Measurements from ENCODE around the gene SERPINI1. TPM values are rescaled to one million over a fixed set of nuclear protein-coding genes. Genes with fewer than 3 reads are reported as not detected.

Gene SERPINI1
- total RNA-seq, 1 experiment from 2014 or later, result 6.0 TPM

GRCh38 chr3:167858865-167859264, 123.3 kb downstream of the SERPINI1 start:
- Histone ChIP-seq H3K9ac (ENCODE audit: extremely low read depth, insufficient read length, low read length) (no peak overlapping the region), H3K56ac (ENCODE audit: insufficient read length, low read depth, low read length) (no peak overlapping the region), H2AK5ac (ENCODE audit: insufficient read length, low read length) (no peak overlapping the region), H3K4me2 (ENCODE audit: insufficient read depth, insufficient read length, low read length) (no peak overlapping the region), H2BK20ac (ENCODE audit: low read depth, low read length, poor library complexity, severe bottlenecking) (no peak overlapping the region), H3K14ac (ENCODE audit: insufficient read depth, low read length) (no peak overlapping the region), H3K79me2 (ENCODE audit: insufficient read depth, low read length) (no peaks in the 10 kb centered on the region), H3K23me2 (ENCODE audit: insufficient read length, low read depth, low read length, poor library complexity, severe bottlenecking) (no peaks in the 10 kb centered on the region), H2BK5ac (ENCODE audit: insufficient read length, low read length) (no peak overlapping the region), H3T11ph (ENCODE audit: low read length) (no peak overlapping the region), H3K18ac (ENCODE audit: insufficient read length, low read depth, low read length) (no peak overlapping the region), H2AFZ (ENCODE audit: low read length) (no peak overlapping the region), H2BK12ac (ENCODE audit: insufficient read length, low read depth, low read length) (no peak overlapping the region), H4K8ac (replicated peaks; ENCODE audit: insufficient read length, low read depth, low read length) (no peak overlapping the region), H4K91ac (ENCODE audit: insufficient read length, low read depth, low read length) (no peak overlapping the region), H3K27ac (ENCODE audit: insufficient read length, low read depth, low read length) (no peak overlapping the region), H3K4me1 (ENCODE audit: insufficient read depth, low read length) (no peaks in the 10 kb centered on the region; the same call in 1 of the 2 replicates), H3K23ac (ENCODE audit: insufficient read length, low read depth, low read length) (no peak overlapping the region), H2BK15ac (ENCODE audit: low read depth, low read length) (no peak overlapping the region), H3K79me1 (ENCODE audit: insufficient read depth, low read depth, low read length, poor library complexity, severe bottlenecking) (no peaks in the 10 kb centered on the region), H3K27me3 (ENCODE audit: insufficient read depth, low read length) (no peaks in the 10 kb centered on the region), H2BK120ac (ENCODE audit: low read depth, low read length, poor library complexity, severe bottlenecking) (no peak overlapping the region), H3K9me3 (ENCODE audit: control insufficient read depth, low read depth, low read length) (no peaks in the 10 kb centered on the region), H4K5ac (ENCODE audit: insufficient read length, low read depth, low read length) (no peak overlapping the region), H3K4ac (ENCODE audit: low read depth, low read length) (no peak overlapping the region), H4K20me1 (ENCODE audit: control insufficient read depth, insufficient read depth, insufficient read length) (no peaks in the 10 kb centered on the region)
- no peak overlapping the region for H3K4me3 Mint-ChIP-seq
- peaks cover 11 to 14% of the 10 kb centered on the region in 2 experiments for H3K4me1 Mint-ChIP-seq
- no peak for DNase-seq
- peaks cover 0 to 2% of the 10 kb centered on the region in 2 experiments; a peak in 1 of 5 replicates for H3K9me3 Mint-ChIP-seq
- no peaks in the 10 kb centered on the region for H3K27me3 Mint-ChIP-seq (ENCODE audit: low read depth)
- no peak overlapping the region for H3K27ac Mint-ChIP-seq
- TF ChIP-seq CTCF (conservative IDR thresholded peaks at IDR 0.05), result no peak
- no peaks in the 10 kb centered on the region for H3K36me3 Mint-ChIP-seq (ENCODE audit: insufficient read depth in 1 of 3, low read depth in 3 of 3)
- no CpG with 5 or more reads among the region's 2 CpGs for WGBS (ENCODE audit: extremely low coverage, insufficient read length, low lambda C conversion rate)

All from H9 (cell line).